Measurements from ENCODE around the gene STX18.
A peak's percentile ranks its signal among the peaks of the same experiment; 100 is the strongest.
"Not testable (repeated sequence)": the region's sequence is repeated elsewhere in the genome, so short reads cannot be mapped to it uniquely, and the experiment has no call there.

STX18 gene

DNA sequence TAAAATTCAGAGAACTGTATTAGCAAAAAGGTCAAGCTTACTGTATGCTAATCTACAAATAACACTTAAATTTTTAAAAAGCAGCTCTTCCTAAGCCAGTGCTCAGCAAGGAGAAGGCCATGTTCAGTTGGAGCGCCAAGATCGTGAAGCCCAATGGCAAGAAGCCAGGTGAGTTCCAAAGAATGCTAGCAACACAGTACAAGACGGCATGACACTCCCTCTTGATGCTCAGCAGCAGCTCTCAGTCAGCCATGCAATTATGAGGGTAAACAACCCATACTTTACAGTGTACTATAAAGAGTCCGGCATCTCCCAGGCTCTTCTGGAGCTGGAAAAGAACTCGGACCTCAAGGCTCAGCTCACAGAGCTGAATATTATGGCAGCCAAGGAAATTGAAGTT, 34.9 kb downstream of the STX18 start:
- no peak for DNase-seq

DNA sequence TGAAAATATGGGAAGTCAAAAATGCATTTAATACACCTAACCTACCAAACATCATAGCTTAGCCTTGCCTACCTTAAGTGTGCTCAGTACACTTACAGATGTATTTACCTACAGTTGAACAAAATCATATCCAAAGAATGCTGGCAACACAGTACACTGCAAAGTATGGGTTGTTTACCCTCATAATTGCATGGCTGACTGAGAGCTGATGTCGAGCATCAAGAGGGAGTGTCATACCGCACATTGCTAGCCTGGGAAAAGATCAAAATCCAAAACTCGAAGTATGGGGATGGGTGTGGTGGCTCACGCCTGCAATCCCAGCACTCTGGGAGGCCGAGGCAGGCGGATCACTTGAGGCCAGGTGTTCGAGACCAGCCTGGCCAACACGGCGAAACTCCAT, 36.6 kb downstream of the STX18 start:
- not testable (repeated sequence) for DNase-seq

GRCh38 chr4:4504783-4505182, 37.1 kb downstream of the STX18 start:
- no peak for DNase-seq

GRCh38 chr4:4502694-4503311, 39.0 kb downstream of the STX18 start:
- peak; percentile 60 for DNase-seq

DNA sequence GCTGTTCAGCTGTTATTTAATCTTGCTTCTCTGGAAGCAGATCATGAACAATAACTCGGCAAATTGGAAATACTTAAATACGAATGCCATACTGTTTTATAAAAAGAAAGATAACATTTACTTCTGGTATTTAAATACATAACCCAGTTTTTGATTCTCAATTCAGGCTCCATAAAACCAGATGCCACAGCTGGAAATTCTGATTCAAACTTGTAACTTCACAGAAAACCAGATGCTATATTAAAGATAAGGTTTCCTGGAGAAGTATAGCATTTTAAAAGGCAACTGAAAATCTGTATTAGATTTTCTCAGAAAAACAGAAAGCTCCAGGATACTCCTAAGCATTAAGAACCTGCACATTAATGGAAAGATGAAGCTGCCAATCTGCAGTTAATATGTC, 40.2 kb downstream of the STX18 start:
- DNase-seq = no peak

- DNase-seq = no peak
Observed at GRCh38 chr4:4499438-4500123, 42.3 kb downstream of the STX18 start.

DNA sequence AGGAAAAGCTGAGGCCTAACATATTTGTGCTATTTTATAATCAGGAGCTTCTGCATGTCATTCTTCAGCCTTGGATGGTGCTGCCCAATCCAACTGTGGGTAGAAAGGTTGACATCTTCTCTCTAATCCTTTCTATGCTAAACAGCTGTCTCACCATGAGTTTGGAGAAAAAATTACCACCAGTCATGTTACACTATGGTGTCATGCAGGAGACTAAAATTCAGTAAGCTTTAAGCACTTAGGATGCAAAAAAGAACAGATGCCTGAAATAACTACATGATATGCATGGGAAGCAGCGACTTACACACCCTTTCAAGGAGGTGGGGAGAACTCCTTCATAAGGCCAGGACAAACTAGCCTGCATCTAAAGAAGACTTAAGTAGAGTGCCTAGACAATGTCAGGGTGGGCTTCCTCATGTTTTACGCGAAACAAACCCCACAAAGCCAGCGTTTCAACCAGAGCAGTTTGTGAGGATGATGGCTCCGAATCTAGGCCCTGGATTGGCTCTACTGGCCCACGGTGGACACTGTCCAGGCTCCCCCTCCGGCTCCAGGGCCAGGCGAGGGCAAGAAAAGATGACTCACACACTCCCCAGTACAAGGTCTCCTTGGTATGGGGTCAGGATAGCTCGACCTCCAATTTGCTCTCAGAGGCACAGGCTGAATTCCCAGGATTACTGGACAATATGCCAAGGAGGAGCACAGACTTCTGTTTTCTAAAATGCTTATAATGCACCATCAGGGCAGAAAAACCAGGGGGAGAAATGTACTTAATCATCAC, 45.1 kb downstream of the STX18 start:
- no peak for DNase-seq

GRCh38 chr4:4494882-4495281, 47.0 kb downstream of the STX18 start:
- DNase-seq = no peak

- no peak for DNase-seq
Observed at GRCh38 chr4:4492161-4492847, 49.5 kb downstream of the STX18 start.

DNA sequence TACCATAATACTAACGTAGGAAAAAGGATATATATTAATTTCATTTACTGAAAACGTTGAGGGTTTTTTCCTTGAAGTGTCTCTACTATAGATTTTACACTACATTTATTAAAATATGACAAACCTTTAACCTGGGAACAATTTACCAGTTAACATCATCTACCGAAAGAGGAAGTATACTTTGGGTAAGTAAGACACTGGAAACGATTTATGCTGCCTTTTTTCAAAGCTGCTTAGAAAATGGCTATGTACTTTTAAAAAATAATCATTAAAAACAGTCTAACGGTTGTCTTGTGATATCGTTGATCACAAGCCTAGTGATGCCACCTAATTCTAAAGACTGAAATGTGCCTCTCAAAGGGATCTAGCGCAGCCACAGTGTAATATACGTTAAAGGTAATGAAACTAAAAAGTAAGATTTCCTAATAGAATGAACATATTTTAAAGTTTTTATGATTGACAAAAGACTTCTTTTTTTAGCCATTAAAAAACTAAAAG, 50.4 kb downstream of the STX18 start:
- no peak for DNase-seq

- no peak for DNase-seq
Observed at GRCh38 chr4:4490816-4491215, 51.0 kb downstream of the STX18 start.

- no peak for DNase-seq
Observed at GRCh38 chr4:4490041-4490440, 51.8 kb downstream of the STX18 start.

GRCh38 chr4:4488405-4489404, 53.1 kb downstream of the STX18 start:
- peak; percentile 78 for DNase-seq

DNA sequence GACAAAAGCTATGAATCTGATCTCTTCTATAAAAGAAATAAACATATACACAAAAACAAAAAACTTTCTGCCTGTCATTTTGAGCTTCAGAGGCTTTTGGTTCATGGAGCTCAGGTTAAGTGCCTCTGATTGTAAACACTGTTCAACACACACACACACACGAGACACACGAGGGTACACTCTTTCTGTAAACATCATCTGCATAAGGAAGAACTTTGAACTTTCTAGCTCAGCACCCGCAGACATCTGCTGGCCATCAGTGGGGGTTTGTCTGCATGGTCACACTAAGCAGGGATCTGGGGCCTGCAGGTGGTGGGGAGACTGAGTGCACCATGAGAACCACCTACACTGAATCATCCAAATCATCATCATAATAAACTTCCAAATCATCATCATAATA, 54.9 kb downstream of the STX18 start:
- DNase-seq = no peak

DNA sequence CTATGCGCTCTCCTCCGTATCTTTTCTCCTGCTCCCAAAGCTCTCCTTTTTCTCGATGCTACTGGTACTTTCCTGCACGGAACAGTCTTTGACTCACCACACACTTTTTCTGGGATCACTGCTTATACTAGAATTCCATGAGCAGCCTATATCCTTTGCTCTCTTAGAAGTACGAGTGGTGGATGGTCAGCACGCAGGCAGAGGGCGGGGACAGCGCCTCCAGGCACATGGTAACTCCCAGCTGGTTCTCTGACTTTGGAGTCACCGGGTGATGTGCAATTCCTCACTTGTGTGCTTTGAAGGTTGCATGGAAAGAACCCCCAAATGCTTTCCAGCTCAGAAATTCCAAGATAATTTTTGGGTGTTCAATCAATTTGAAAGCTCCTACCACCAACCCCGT, 56.0 kb downstream of the STX18 start:
- no peak for DNase-seq

- DNase-seq = no peak
Observed at GRCh38 chr4:4481399-4481994, 60.4 kb downstream of the STX18 start.

- no peak for DNase-seq
Observed at GRCh38 chr4:4480685-4481398, 61.0 kb downstream of the STX18 start.

DNA sequence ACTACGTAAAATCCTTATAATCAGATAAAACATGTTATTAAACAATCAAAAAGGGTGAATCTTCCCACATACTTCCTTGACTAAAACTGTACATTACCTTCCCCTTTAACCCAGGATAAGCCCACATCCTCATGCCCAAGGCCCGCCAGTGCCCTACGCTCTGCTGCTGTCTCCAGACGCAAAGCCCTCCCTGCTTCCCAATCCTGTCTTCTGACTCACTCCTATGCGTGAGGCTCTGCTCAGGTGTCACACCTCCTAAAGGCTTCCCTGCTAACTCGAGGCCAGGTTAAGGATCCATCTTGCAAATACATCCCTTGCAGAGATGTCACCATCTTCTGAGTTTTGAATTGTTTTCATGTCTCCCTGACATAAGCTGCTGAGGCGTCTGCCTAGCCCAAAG, 61.6 kb downstream of the STX18 start:
- DNase-seq = no peak

DNA sequence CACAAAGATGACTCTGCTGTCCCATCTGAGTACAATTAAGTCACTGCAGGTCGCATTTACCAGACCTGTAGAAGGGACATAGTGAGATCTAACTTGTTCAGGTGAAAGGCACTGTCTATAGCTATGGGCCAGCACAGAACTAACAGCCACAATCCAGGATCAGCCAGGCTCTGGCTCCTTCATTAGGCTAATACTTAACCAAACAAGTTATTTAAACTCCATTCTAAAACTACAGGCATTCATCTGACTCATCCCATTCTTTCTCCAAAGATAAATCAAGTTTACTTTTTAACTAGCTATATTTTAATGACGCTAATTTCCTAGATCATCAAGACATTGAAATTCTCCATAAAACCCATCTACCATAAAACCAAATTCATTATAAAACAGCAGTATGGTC, 62.5 kb downstream of the STX18 start:
- DNase-seq = no peak

DNA sequence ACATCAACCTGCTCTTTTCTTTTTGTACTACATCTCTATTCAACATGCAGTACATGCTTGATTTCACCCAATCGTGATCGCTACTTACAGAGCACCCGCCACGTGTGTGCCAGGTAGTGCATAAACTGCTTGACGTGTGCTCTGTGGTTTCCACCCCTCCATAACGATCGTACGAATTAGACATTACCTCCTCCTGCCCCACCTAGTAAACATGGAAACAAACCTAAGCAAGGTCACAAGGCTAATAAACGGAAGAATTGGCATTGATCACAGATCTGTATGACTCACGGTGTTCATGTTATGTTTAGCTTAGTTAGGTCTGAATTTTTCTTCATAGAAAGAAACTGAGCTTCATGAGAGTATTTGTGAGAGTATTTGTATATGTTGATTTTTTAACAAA, 64.1 kb downstream of the STX18 start:
- no peak for DNase-seq

DNA sequence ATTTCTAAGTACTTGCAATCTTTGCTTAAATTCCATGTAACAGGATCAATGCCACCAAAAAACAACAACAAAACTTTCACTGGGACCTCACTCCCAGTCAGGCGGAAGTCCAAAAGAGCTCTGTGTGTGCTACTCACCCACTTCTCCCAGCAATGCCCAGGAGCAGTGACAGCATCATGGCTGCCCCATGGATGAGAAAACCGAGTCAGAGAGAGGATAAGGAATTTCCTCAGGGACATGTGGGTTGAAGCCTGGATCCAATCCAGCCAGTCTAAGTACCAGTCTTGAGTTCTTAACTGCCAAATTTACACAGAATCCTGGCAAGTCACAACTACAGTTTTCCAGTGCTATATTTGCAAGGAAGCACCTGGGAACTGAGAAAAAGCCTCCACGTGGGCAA, 64.5 kb downstream of the STX18 start:
- no peak for DNase-seq
